GM06990 (cell line): ENCODE data around the gene HTD2.
A peak's percentile ranks its signal among the peaks of the same experiment; 100 is the strongest.

Experiments used
- DNase-seq: peaks from one replicate; pipeline ENCODE4 v3.0.0-alpha.2; 2011; ENCODE audit not compliant: insufficient read length; ENCODE audit errors: extremely low read depth
- H3K27me3 ChIP-seq: replicated peaks from 2 replicates; pipeline ENCODE4 v1.6.0; 2011; ENCODE audit warnings: low read length; ENCODE audit not compliant: control insufficient read depth, insufficient read depth
- H3K36me3 ChIP-seq: 2 replicates; pipeline ENCODE4 v1.5.1; 2011; ENCODE audit warnings: low read length; ENCODE audit not compliant: control insufficient read depth, insufficient read depth
- H3K4me3 ChIP-seq: replicated peaks from 2 replicates; pipeline ENCODE4 v1.5.1; 2011; ENCODE audit warnings: low read depth, mild to moderate bottlenecking, control low read depth, low read length
- TF ChIP-seq, protein P1 (sequence below): IDR thresholded peaks from 2 replicates; pipeline ENCODE4 v1.5.1; 2011; ENCODE audit warnings: low read length, control low read depth, mild to moderate bottlenecking, inconsistent platforms; ENCODE audit not compliant: insufficient read depth, poor library complexity, severe bottlenecking

Gene HTD2

DNA sequence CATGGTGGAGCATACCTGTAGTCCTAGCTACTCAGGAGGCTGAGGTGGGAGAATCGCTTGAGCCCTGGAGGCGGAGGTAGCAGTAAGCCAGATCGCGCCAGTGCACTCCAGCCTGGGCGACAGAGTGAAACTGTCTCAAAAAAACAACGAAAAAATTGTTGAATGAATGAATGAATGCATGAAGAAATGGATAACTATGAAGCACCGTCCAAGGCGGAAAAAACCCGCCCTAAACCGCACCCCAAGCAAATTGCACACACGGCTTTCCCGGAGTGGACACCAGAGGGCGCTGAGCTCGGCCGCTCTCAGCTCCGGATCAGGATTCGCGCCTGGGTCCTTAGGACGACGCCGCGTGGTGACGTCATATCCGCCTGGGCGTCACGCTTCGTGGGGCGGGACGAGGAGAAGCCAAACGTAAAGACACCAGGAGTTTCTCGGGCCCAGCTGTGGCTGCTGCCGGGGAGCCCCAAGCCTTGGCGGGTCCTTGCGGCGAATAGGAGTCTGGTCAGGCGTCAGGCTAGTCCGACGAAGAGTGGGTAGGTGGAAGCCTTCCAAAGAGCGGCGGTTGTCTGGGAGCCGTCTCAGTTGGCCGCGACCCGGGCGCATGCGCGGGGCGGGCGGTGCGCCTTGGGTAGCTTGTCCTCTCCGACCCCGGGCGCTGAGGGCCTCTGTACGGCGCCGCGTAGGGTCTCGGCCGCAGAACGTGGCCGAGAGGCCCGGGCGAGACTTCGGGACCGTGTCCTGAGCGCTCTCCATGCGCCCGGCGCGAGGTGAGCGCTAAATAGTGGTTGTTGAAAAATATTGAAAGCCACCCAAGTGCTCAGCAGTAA lies at the start of gene HTD2, which contains the start of gene RPP14:
Gene HTD2, plus strand, starts transcription at position 639 of the 830 bp plus-strand sequence. CDS start 11,094 bp downstream, outside the sequence.
Gene RPP14, plus strand, starts transcription at position 364 of the 830 bp plus-strand sequence. CDS start 4,085 bp downstream, outside the sequence.
- TF ChIP-seq, protein P1, sequence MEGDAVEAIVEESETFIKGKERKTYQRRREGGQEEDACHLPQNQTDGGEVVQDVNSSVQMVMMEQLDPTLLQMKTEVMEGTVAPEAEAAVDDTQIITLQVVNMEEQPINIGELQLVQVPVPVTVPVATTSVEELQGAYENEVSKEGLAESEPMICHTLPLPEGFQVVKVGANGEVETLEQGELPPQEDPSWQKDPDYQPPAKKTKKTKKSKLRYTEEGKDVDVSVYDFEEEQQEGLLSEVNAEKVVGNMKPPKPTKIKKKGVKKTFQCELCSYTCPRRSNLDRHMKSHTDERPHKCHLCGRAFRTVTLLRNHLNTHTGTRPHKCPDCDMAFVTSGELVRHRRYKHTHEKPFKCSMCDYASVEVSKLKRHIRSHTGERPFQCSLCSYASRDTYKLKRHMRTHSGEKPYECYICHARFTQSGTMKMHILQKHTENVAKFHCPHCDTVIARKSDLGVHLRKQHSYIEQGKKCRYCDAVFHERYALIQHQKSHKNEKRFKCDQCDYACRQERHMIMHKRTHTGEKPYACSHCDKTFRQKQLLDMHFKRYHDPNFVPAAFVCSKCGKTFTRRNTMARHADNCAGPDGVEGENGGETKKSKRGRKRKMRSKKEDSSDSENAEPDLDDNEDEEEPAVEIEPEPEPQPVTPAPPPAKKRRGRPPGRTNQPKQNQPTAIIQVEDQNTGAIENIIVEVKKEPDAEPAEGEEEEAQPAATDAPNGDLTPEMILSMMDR, result peak; percentile 97
- Histone ChIP-seq H3K27me3 (no peaks in the 10 kb centered on the region), H3K36me3 (peaks cover 5% of the 10 kb centered on the region), H3K4me3 (peak within 1 kb of the TSS; percentile 93)
- DNase-seq, result peak; percentile 97

DNA sequence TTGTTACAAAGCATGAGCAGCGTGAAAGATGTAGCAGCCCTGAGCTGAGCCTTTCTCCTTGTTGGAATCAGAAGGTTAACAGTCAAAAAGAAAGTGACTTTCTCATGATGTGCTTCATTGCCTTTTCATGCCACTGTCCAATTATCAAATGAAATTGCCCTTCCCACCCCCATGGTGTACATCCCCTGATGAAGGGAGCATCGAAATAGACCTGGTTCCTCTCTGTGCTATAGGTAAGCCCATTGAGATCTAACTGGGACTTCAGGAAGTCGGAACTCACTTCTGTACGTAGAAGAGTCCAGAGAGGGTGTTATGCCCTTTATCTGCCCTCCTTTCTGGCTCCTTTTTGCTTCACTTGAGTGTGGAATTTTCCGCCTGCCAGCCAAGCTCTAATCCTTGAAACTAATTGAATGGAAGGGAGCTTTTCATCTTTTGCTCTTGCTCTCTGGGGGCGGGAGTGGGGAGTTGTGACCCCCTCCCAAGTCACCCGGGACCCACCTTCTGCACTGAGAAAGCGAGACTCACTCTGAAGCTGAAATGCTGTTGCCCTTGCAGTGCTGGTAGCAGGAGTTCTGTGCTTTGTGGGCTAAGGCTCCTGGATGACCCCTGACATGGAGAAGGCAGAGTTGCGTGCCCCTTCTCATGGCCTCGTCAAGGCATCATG lies 47.8 kb upstream of the HTD2 start:
- Histone ChIP-seq H3K4me3 (no peak overlapping the region), H3K36me3 (peaks cover 5% of the 10 kb centered on the region), H3K27me3 (no peaks in the 10 kb centered on the region)
- no peak for DNase-seq
- TF ChIP-seq, protein P1, result no peak

DNA sequence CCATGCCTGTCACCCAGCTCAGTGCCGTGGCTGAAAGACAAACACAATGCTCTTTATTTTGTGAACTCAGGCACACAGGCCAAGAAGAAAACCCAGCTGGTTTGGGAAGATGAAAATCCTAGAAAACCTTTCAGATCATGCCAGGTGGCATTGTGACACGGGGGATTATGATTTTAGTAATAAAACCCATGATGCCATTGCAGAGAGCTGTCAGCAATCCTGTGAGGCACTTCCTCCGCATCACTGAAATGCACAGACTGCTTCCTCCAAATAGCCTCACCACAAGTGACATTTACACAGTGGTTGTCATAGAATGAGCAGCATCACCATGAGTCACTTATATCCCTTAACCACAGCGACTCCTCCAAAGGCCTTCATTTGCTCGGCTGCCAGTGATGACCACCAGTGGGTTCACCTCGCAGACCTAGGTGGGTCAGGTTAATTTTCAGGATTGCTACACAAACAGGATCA lies 46.0 kb upstream of the HTD2 start:
- DNase-seq, result no peak
- H3K36me3 ChIP-seq, result peaks cover 5% of the 10 kb centered on the region
- TF ChIP-seq, protein P1, result no peak
- no peak overlapping the region for H3K4me3 ChIP-seq
- no peaks in the 10 kb centered on the region for H3K27me3 ChIP-seq

DNA sequence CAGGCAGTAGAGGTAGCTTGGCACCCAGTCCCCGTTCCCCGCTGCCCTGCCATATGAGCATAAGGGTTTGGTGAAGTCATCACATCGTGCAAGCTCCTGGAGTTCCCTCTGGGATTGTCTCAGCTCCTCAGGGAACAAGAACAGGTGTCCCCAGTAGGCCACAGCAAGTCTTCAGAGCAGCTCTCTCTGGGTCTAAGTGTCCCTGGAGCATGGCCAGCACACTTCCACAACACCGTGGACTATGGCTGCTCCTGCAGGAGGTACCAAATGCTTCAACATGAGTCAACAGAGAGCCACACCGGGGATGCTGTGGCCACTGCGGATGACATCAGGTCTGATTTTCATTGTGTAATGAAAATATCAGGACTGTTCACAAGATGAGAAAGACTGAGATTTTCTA lies 45.6 kb upstream of the HTD2 start:
- Histone ChIP-seq H3K36me3 (peaks cover 5% of the 10 kb centered on the region), H3K27me3 (no peaks in the 10 kb centered on the region), H3K4me3 (no peak overlapping the region)
- no peak for DNase-seq
- TF ChIP-seq, protein P1, result no peak

DNA sequence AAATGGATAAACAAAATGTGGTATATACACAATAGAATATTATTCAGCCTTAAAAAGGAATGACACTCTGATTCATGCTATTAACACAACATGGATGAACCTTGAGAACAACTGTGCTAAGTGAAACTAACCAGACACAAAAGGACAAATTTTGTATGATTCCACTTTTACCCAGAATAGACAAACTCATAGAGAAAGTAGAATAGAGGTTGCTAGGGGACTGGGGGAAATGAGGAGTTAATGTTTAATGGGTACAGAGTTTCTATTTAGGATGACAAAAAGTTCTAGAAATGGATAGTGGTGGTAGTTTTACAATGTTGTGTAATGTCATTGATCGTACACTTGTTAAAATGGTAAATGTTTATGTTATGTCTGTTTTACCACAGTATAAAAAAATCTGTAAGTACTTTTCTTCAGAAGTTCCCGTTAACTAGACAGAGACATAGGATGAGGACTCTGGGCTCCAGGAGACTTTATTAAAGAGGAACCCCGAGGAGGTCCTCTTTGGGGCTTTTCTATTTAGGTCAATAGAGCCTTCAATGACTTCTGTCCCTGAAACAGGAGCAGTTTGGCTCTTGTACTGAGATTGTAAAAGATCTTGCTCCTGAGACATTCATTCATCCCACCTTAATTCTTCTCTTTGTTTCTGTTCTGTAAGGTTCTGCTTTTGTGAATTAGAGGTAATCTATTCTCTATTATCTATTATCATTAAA lies 44.2 kb upstream of the HTD2 start:
- no peak overlapping the region for H3K4me3 ChIP-seq
- peaks cover 6% of the 10 kb centered on the region for H3K36me3 ChIP-seq
- DNase-seq, result no peak
- no peaks in the 10 kb centered on the region for H3K27me3 ChIP-seq
- TF ChIP-seq, protein P1, result no peak
